ENCODE results near the gene WBP11.

- TF ChIP-seq, protein P1, sequence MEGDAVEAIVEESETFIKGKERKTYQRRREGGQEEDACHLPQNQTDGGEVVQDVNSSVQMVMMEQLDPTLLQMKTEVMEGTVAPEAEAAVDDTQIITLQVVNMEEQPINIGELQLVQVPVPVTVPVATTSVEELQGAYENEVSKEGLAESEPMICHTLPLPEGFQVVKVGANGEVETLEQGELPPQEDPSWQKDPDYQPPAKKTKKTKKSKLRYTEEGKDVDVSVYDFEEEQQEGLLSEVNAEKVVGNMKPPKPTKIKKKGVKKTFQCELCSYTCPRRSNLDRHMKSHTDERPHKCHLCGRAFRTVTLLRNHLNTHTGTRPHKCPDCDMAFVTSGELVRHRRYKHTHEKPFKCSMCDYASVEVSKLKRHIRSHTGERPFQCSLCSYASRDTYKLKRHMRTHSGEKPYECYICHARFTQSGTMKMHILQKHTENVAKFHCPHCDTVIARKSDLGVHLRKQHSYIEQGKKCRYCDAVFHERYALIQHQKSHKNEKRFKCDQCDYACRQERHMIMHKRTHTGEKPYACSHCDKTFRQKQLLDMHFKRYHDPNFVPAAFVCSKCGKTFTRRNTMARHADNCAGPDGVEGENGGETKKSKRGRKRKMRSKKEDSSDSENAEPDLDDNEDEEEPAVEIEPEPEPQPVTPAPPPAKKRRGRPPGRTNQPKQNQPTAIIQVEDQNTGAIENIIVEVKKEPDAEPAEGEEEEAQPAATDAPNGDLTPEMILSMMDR (IDR thresholded peaks at IDR 0.05; ENCODE audit: insufficient read depth, low read length, poor library complexity, severe bottlenecking), result no peak
- no peak for TF ChIP-seq EZH2phosphoT487 (conservative IDR thresholded peaks at IDR 0.05; ENCODE audit: low read length)
Measured at GRCh38 chr12:14756334-14757143, 46.7 kb downstream of the WBP11 start.
